Thoracic aorta endothelial cell (primary cell): ENCODE measurements around the gene PRRX2. TPM values are rescaled to one million over a fixed set of nuclear protein-coding genes. Genes with fewer than 3 reads are reported as not detected.

ENCODE experiments used
- total RNA-seq: library from RNA; depleted of rRNA; stranded (reverse); fragments of >200 nt; gene quantifications from 2 replicates; pipeline ENCODE4 v1.2.3, GENCODE V29; 2012

The PRRX2 gene
- not detected in 2 replicates for total RNA-seq

DNA sequence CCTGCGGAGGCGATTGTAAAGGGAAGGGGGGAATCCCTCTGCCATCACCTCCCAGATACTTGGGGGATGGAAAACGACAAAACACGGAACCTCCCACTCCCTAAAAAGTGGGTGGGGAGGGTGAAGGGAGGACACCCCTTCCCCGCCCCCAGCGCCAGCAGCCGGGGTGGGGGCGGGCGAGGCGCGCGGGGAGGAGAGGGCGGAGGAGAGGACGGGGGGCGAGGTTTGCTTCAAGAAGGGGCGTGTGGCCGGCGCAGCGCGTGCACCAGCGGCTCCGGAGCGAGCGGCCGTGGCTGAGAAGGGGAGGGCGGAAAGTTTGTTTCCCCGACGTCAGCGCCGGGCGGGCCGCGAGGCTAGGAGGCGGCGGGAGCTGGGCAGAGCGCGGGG lies at the start of gene PRRX2:
PRRX2 (plus strand) TSS at position 259 of the 387 bp plus-strand sequence. CDS start 221 bp downstream, outside the sequence.

DNA sequence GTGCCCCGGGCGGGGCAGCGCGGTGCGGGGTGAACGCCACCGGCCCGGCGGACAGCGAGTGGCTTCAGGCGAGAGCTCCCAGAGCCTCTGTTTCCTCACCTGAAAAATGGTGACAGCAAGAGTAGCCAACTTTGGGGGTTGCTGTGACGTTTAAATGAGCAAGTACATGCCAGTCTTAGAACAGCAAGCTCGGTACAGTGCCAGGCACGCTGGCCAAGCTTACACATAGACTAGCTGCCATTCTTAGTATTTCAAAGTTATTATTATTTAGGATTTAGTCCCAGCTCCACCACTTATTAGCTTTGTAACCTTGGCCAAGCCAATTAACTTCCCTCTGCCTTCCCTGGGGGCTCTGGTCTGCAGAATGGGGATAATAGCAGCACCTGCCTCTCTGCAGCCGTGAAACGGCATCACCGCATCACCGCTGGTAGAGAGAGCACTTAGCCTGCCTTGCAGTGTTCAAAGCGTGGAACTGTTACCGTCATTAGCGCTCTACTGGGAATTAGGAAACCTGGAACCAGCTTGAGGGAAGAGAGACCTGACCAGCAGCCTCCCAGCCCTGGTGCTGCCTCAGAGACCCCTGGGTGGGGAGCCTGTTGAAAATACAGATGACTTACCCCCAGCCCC lies 44.7 kb upstream of the PRRX2 start, which contains the start of gene C9orf50:
C9orf50 (minus strand) TSS at position 433 of the 627 bp plus-strand sequence. CDS start 527 bp downstream, outside the sequence.

DNA sequence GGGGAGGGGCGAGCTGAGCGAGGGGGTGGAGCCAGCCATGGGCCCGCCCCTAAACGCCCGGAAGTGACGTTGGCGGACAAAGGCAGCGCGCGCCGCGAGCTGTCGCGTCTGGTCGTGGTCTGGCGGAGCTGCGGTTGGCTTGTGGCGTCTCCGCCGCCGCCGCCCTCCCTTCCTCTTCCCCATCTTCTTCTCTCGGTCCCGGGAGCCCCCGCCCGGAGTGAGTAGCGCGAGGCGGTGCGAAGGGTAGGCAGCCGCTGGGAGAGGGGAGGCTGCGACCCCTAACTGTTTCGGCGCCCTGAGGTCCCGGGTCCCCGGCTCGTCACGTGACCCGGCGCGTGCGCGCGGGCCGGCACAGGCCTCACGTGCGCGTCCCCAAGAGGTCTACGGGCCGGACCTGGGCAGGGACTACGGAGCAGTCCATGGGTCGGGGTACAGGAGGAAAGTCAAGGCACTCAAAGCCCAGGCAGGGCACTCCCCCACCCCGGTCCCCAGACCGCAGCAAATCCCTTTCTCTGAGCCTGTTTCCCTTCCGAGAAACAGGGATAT lies 39.3 kb upstream of the PRRX2 start, which contains the start of gene NTMT1:
NTMT1 (plus strand) TSS at position 85 of the 546 bp plus-strand sequence. CDS start 6,541 bp downstream, outside the sequence.

DNA sequence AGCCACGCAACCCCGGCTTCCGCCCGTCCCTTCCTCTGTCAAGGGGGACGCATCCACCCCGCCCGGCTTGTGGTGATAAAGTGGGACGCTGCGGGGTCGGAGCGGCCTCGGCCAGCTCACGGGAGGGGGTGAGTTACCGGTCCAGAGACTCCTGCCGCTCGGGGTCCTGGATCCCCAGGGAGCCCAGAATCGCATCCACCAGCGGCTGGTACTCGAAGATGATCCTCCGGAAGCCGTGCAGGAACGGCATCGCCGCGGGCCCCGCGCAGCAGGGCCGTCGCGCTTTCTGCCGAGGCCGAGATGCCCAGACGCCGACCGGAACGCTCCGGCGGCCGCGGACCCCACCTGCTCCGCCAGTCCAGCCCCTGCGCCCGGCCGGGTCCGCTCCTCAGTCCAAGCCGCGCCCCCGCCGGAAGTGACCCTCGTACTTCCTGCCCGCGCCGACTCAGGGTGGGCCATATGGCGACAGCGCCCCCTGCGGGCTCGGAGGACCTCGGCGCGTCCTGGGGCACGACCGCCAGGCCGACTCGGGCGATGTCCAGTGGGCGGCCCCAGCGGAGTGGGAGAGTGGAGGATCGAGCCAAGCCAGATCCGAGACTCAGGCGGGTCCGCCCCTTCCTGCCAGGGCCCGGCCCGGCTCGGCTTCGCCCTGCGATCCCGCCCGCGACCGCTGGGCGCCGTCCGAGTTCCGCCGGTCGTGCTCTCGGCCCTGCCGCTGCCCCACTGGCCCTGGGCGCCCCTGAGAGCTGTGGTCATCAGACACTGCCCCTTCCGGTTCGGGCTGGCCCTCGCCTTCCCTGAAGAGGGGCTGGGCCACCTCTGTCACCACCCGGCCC lies 23.5 kb upstream of the PRRX2 start, which contains the start of gene ASB6:
ASB6 (minus strand) TSS at position 402 of the 836 bp plus-strand sequence; CDS start at position 250, 152 bp downstream.

DNA sequence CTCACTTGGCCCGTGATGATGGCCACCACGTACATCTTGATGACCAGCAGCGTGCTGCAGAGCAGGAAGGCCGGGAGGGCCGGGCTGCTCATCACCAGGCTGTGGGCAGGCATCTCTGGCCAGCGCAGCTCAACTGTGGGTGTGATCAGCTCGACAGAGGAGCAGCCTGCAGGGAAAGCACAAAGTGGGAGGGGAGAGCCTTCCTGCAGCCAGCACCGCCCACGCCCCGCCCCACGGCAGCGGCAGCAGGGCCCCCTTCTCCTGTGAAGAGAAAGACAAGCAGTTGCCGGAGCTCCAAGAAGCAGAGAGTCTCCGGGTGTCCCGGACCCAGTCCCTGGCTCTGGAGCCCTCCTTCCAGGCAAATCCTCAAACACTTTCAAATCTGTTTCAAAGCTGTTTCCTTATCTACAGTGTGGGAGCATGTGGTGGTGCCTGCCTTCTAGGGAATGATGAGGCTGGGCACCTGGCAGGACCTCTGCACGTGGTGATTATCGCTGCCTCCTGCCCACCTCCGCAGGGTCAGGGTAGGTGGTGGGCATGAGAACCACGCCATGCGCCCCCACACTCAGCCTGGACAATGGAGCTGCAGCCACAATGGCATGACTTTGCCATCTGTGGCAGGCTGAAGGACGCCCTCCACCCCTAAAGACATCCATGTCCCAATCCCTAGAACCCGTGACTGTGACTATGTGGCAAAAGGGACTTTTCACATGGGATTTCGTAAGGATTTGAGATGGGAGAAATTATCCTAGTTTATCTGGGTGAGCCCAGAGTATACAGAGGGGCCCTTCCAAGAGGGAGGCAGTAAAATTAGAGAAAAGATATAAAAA lies 87.7 kb downstream of the PRRX2 start, which contains the start of gene PTGES:
PTGES (minus strand) TSS at position 143 of the 830 bp plus-strand sequence; CDS start at position 113, 30 bp downstream.

Other genes starting within 250 kb of the PRRX2 start
- gene C9orf50, start 44.5 kb upstream of the PRRX2 start, total RNA-seq, result not detected in 2 replicates
- 19.8 and 29.6 TPM in 2 replicates for gene NTMT1, start 39.5 kb upstream of the PRRX2 start, total RNA-seq
- gene ASB6, start 23.5 kb upstream of the PRRX2 start, total RNA-seq, result 14.8 and 18.5 TPM in 2 replicates
- gene PTGES, start 87.4 kb downstream of the PRRX2 start, total RNA-seq, result not detected in 2 replicates
- 23.1 and 24.9 TPM in 2 replicates for gene TOR1B, start 137.5 kb downstream of the PRRX2 start, total RNA-seq
- gene TOR1A, start 158.5 kb downstream of the PRRX2 start, total RNA-seq, result 53.6 and 59.1 TPM in 2 replicates
- 29.5 and 31.8 TPM in 2 replicates for gene C9orf78, start 169.6 kb downstream of the PRRX2 start, total RNA-seq
- gene USP20, start 169.8 kb downstream of the PRRX2 start, total RNA-seq, result 5.7 and 7.3 TPM in 2 replicates